ENCODE results near the gene ZCWPW1.

GRCh38 chr7:100397315-100398081 lies 31.0 kb downstream of the ZCWPW1 start:
- TF ChIP-seq EZH2 (IDR thresholded peaks at IDR 0.05; ENCODE audit: low read depth) = no peak
- TF ChIP-seq CTCF (conservative IDR thresholded peaks at IDR 0.05) = no peak
